Muscle of back (tissue), 11 donors: ENCODE data around the gene MYH1. TPM values are rescaled to one million over a fixed set of nuclear protein-coding genes. Genes with fewer than 3 reads are reported as not detected.

Experiments
- DNase-seq, 3 donors: peaks; one replicate each; pipeline versions ENCODE4 v3.0.0 to v3.0.0-alpha.2; 2013
- polyA plus RNA-seq, 10 donors: library from polyadenylated mRNA; unstranded; fragments of 120-200 nt; gene quantifications; one replicate each; pipeline ENCODE4 v1.2.1, GENCODE V29; 2013; ENCODE audit not compliant: insufficient read length in 10 of 10

Gene MYH1
- polyA plus RNA-seq, 10 donors = 5.4 to 40.2 (median 14.4) TPM

- no peak for DNase-seq
Observed at GRCh38 chr17:10492004-10492403, 26.3 kb downstream of the MYH1 start.

- no peak for DNase-seq
Observed at GRCh38 chr17:10482252-10482651, 36.1 kb downstream of the MYH1 start.

- no peak for DNase-seq
Observed at GRCh38 chr17:10477701-10478100, 40.6 kb downstream of the MYH1 start.

- DNase-seq = no peak
Observed at GRCh38 chr17:10474536-10474935, 43.8 kb downstream of the MYH1 start.

- DNase-seq = no peak
Observed at GRCh38 chr17:10471858-10472257, 46.5 kb downstream of the MYH1 start.

- DNase-seq = no peak
Observed at GRCh38 chr17:10469459-10469858, 48.9 kb downstream of the MYH1 start, which contains the start of gene MYH4. TSS of gene MYH4 (minus strand) at chr17:10469559. CDS start at chr17:10466745, 2,814 bp downstream.

- no peak for DNase-seq
Observed at GRCh38 chr17:10463402-10463801, 54.9 kb downstream of the MYH1 start.

GRCh38 chr17:10460062-10460461 lies 58.3 kb downstream of the MYH1 start:
- DNase-seq = no peak

GRCh38 chr17:10458701-10459100 lies 59.6 kb downstream of the MYH1 start:
- no peak for DNase-seq

- no peak for DNase-seq
Observed at GRCh38 chr17:10457952-10458351, 60.4 kb downstream of the MYH1 start.

- DNase-seq = no peak
Observed at GRCh38 chr17:10447026-10447931, 71.1 kb downstream of the MYH1 start.

Other genes with a start within 250 kb of the MYH1 start
- gene MYH13, start 145.5 kb downstream of the MYH1 start, polyA plus RNA-seq = 1 to 10 TPM in 2 of 10 donors, under 1 TPM in 8; 0.45 to 1.5 (median 0.68) TPM
- 1,000 to 10,000 TPM in 9 of 10 donors, 100 to 1,000 TPM in 1; 436 to 2,760 (median 1,798) TPM for gene MYH8, start 96.6 kb downstream of the MYH1 start, polyA plus RNA-seq
- under 1 TPM; 0.14 to 0.54 (median 0.32) TPM for gene MYH4, start 49.0 kb downstream of the MYH1 start, polyA plus RNA-seq
- gene MYH2, start 31.1 kb upstream of the MYH1 start, polyA plus RNA-seq = 100 to 1,000 TPM in 2 of 10 donors, 10 to 100 TPM in 8; 16.1 to 124 (median 79.2) TPM
- over 10,000 TPM in 9 of 10 donors, 1,000 to 10,000 TPM in 1; 7,808 to 15,984 (median 12,274) TPM for gene MYH3, start 138.8 kb upstream of the MYH1 start, polyA plus RNA-seq
- 10 to 100 TPM; 22.9 to 28.0 (median 26.2) TPM for gene SCO1, start 179.0 kb upstream of the MYH1 start, polyA plus RNA-seq
- 10 to 100 TPM; 15.8 to 21.5 (median 17.9) TPM for gene ADPRM, start 179.1 kb upstream of the MYH1 start, polyA plus RNA-seq
- gene TMEM220, start 211.5 kb upstream of the MYH1 start, polyA plus RNA-seq = 10 to 100 TPM in 4 of 10 donors, 1 to 10 TPM in 6; 5.3 to 13.1 (median 9.4) TPM